ENCODE measurements around the gene MEAF6.

DNA sequence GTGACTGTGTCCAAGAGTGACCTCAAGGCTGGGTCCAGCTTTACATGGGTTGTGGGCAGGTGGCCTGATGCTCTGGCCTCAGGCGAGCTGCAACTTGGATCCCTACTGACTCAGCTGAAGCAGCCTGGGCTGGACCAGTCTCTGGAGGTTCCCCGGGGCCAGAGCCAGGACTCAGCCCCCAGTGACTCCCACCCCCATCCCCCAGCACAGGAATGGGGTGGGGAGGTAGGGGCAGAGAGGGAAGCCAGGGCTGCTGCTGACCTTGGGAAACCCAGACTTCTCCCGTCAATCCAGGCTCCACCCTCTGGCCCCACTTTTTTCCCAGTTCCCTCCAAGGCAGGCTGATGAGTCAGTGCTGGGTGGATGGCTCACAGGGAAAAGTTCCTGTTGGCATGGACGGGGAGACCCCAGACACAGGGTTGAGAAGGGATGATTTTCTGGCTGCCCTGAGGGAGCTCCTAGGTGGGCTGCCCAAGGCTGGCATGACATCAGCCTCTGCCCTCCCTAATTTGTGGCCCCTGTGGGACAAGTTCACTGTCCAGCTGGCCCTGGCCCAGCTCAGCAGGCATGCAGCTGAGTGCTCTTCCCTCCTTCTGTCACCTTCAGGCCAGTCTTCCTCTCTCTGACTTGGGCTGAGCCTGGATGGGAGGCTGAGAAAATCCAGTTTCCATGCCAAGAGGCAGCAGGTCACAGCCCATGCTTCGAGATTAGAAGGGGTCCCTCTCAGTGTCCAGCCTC is 37.9 kb downstream of the MEAF6 start:
- TF ChIP-seq ZNF384 (IDR thresholded peaks at IDR 0.05) = no peak
- no peak for TF ChIP-seq TARDBP (IDR thresholded peaks at IDR 0.05)
